ENCODE results near the gene RYR2.

DNA sequence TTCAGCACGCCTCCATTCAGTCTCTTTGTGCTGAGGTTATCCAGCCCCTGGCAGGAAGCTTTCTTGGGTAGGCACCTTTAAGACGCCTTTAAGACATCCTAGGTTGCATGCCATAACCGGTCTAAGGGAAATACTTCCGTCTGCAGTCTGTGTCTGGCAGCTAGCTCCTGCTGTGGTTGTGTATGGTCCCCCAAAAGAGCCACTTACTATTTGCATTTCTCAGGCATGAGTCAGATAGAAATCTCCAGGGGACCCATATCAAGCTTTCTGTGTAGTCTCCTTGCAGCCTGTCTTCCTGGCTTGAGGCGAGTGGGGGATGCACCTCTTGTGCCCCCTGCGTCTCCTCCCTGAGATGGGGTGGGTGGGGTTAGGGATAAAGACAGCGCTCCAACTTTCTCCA is 10.0 kb upstream of the RYR2 start:
- TF ChIP-seq, protein P1, sequence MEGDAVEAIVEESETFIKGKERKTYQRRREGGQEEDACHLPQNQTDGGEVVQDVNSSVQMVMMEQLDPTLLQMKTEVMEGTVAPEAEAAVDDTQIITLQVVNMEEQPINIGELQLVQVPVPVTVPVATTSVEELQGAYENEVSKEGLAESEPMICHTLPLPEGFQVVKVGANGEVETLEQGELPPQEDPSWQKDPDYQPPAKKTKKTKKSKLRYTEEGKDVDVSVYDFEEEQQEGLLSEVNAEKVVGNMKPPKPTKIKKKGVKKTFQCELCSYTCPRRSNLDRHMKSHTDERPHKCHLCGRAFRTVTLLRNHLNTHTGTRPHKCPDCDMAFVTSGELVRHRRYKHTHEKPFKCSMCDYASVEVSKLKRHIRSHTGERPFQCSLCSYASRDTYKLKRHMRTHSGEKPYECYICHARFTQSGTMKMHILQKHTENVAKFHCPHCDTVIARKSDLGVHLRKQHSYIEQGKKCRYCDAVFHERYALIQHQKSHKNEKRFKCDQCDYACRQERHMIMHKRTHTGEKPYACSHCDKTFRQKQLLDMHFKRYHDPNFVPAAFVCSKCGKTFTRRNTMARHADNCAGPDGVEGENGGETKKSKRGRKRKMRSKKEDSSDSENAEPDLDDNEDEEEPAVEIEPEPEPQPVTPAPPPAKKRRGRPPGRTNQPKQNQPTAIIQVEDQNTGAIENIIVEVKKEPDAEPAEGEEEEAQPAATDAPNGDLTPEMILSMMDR (conservative IDR thresholded peaks at IDR 0.05): no peak
- TF ChIP-seq ZFX (IDR thresholded peaks at IDR 0.05): no peak
